GM18526 (cell line): ENCODE results near the gene GJD2.

ENCODE experiments used
- POLR2A ChIP-seq: IDR thresholded peaks from 3 replicates; pipeline ENCODE4 v1.6.1; 2011; ENCODE audit not compliant: insufficient read length; ENCODE audit errors: extremely low read depth

Gene GJD2

GRCh38 chr15:34754674-34755418, at the start of gene GJD2:
GJD2 (minus strand) TSS chr15:34754998; CDS start chr15:34754488, 510 bp downstream.
- no peak for TF ChIP-seq POLR2A

GRCh38 chr15:34804113-34804512, 49.3 kb upstream of the GJD2 start:
- TF ChIP-seq POLR2A: no peak

- TF ChIP-seq POLR2A: no peak
Measured at GRCh38 chr15:34802803-34803750, 48.3 kb upstream of the GJD2 start.

GRCh38 chr15:34802371-34802770, 47.6 kb upstream of the GJD2 start:
- TF ChIP-seq POLR2A: no peak

- TF ChIP-seq POLR2A: no peak
Measured at GRCh38 chr15:34799149-34800101, 44.6 kb upstream of the GJD2 start.

- TF ChIP-seq POLR2A: no peak
Measured at GRCh38 chr15:34796847-34797435, 42.1 kb upstream of the GJD2 start.

- TF ChIP-seq POLR2A: no peak
Measured at GRCh38 chr15:34795267-34796081, 40.7 kb upstream of the GJD2 start, which contains the start of gene ACTC1. ACTC1 (minus strand) TSS chr15:34795549; CDS start chr15:34794808, 741 bp downstream.

- TF ChIP-seq POLR2A: no peak
Measured at GRCh38 chr15:34794590-34795206, 39.9 kb upstream of the GJD2 start.

- TF ChIP-seq POLR2A: no peak
Measured at GRCh38 chr15:34793901-34794300, 39.1 kb upstream of the GJD2 start.

GRCh38 chr15:34793071-34793470, 38.3 kb upstream of the GJD2 start:
- no peak for TF ChIP-seq POLR2A

GRCh38 chr15:34791701-34792100, 36.9 kb upstream of the GJD2 start:
- TF ChIP-seq POLR2A: no peak

- TF ChIP-seq POLR2A: no peak
Measured at GRCh38 chr15:34790121-34790520, 35.3 kb upstream of the GJD2 start.

GRCh38 chr15:34789326-34789725, 34.5 kb upstream of the GJD2 start:
- no peak for TF ChIP-seq POLR2A
